Liver (tissue), 9 donors: Measurements from ENCODE around the gene CLK4. TPM values are rescaled to one million over a fixed set of nuclear protein-coding genes. Genes with fewer than 3 reads are reported as not detected.

Experiments used
- DNase-seq: peaks from one replicate; pipeline ENCODE4 v3.0.0-alpha.2; 2017; ENCODE audit warnings: low spot score
- H3K27ac ChIP-seq, 2 donors: one replicate each; pipeline ENCODE4 v1.7.0; 2013; ENCODE audit warnings: inconsistent platforms in 2 of 2, low read length in 2 of 2, control low read depth in 1 of 2, low read depth in 1 of 2, mild to moderate bottlenecking in 1 of 2
- H3K27me3 ChIP-seq, 4 donors: one replicate each; pipeline versions ENCODE4 v1.6.1 to v1.7.0; 2013; ENCODE audit warnings: low read length in 3 of 4, inconsistent platforms in 1 of 4, mild to moderate bottlenecking in 1 of 4, moderate library complexity in 1 of 4; ENCODE audit not compliant: control insufficient read depth in 4 of 4, insufficient read depth in 4 of 4
- H3K36me3 ChIP-seq, 4 donors: one replicate each; pipeline versions ENCODE4 v1.6.1 to v1.7.0; 2013; ENCODE audit warnings: low read length in 3 of 4, mild to moderate bottlenecking in 3 of 4, low read depth in 1 of 4, moderate library complexity in 1 of 4; ENCODE audit not compliant: control insufficient read depth in 4 of 4, insufficient read depth in 3 of 4
- H3K4me1 ChIP-seq, 4 donors: one replicate each; pipeline versions ENCODE4 v1.6.1 to v1.7.0; 2013; ENCODE audit warnings: low read length in 3 of 4, mild to moderate bottlenecking in 3 of 4, moderate library complexity in 1 of 4; ENCODE audit not compliant: control insufficient read depth in 4 of 4, insufficient read depth in 4 of 4
- H3K4me3 ChIP-seq, 3 donors: one replicate each; pipeline versions ENCODE4 v1.6.1 to v1.7.0; 2013; ENCODE audit warnings: low read length in 3 of 3, control low read depth in 1 of 3, low read depth in 1 of 3, mild to moderate bottlenecking in 1 of 3
- H3K9ac ChIP-seq, 2 donors: one replicate each; pipeline ENCODE4 v1.7.0; 2013; ENCODE audit warnings: low read length in 2 of 2, mild to moderate bottlenecking in 2 of 2, moderate library complexity in 2 of 2, control low read depth in 1 of 2, low read depth in 1 of 2
- H3K9me3 ChIP-seq, 4 donors: one replicate each; pipeline versions ENCODE4 v1.6.1 to v1.7.0; 2013; ENCODE audit warnings: low read length in 3 of 4; ENCODE audit not compliant: control insufficient read depth in 4 of 4
- ATF3 ChIP-seq: IDR thresholded peaks from 2 replicates; pipeline ENCODE4 v1.6.1; 2016; ENCODE audit warnings: antibody characterized with exemption
- EGR1 ChIP-seq, 2 donors: IDR thresholded peaks; 2 replicates each; pipeline ENCODE4 v1.6.1; 2016 to 2018; ENCODE audit warnings: antibody characterized with exemption in 2 of 2, low read depth in 2 of 2
- FOXA1 ChIP-seq: IDR thresholded peaks from 2 replicates; pipeline ENCODE4 v1.6.1; 2016; ENCODE audit warnings: antibody characterized with exemption
- FOXA2 ChIP-seq: IDR thresholded peaks from 2 replicates; pipeline ENCODE4 v1.6.1; 2016; ENCODE audit warnings: antibody characterized with exemption
- HNF4A ChIP-seq, 2 donors: conservative IDR thresholded peaks; 2 replicates each; pipeline ENCODE4 v1.6.1; 2016; ENCODE audit warnings: antibody characterized with exemption in 2 of 2, mild to moderate bottlenecking in 2 of 2
- HNF4G ChIP-seq: IDR thresholded peaks from 2 replicates; pipeline ENCODE4 v1.6.1; 2016; ENCODE audit warnings: antibody characterized with exemption
- JUND ChIP-seq, 2 donors: IDR thresholded peaks; 2 replicates each; pipeline ENCODE4 v1.6.1; 2016; ENCODE audit warnings: antibody characterized with exemption in 2 of 2
- MAX ChIP-seq: IDR thresholded peaks from 2 replicates; pipeline ENCODE4 v1.6.1; 2016; ENCODE audit warnings: antibody characterized with exemption
- NR2F2 ChIP-seq: IDR thresholded peaks from 2 replicates; pipeline ENCODE4 v1.6.1; 2016; ENCODE audit warnings: antibody characterized with exemption
- RAD21 ChIP-seq, 2 donors: IDR thresholded peaks; 2 replicates each; pipeline ENCODE4 v1.6.1; 2016; ENCODE audit warnings: antibody characterized with exemption in 2 of 2, mild to moderate bottlenecking in 2 of 2
- REST ChIP-seq: IDR thresholded peaks from 2 replicates; pipeline ENCODE4 v1.6.1; 2016; ENCODE audit warnings: antibody characterized with exemption, mild to moderate bottlenecking
- RXRA ChIP-seq, 2 donors: IDR thresholded peaks; 2 replicates each; pipeline ENCODE4 v1.6.1; 2017 to 2018; ENCODE audit warnings: antibody characterized with exemption in 2 of 2, mild to moderate bottlenecking in 1 of 2
- SP1 ChIP-seq: IDR thresholded peaks from 2 replicates; pipeline ENCODE4 v1.6.1; 2018; ENCODE audit warnings: antibody characterized with exemption, mild to moderate bottlenecking
- TAF1 ChIP-seq: conservative IDR thresholded peaks from 2 replicates; pipeline ENCODE4 v1.6.1; 2016; ENCODE audit warnings: antibody characterized with exemption, mild to moderate bottlenecking
- YY1 ChIP-seq: IDR thresholded peaks from 2 replicates; pipeline ENCODE4 v1.6.1; 2016; ENCODE audit warnings: antibody characterized with exemption, mild to moderate bottlenecking
- ZBTB33 ChIP-seq: IDR thresholded peaks from 2 replicates; pipeline ENCODE4 v1.6.1; 2016; ENCODE audit warnings: antibody characterized with exemption
- WGBS: extraction: QIAGEN DNeasy Blood & Tissue Kit; methylation state at CpG from one replicate; pipeline ENCODE4 v1.1.7; 2013; 5-methylcytosine and 5-hydroxymethylcytosine counted together
- polyA plus RNA-seq, 2 donors: library from polyadenylated mRNA; stranded (reverse) in 1 of 2; unstranded in 1 of 2; fragments of 200-250 nt in 1 of 2; fragments of >200 nt in 1 of 2; fragmentation: Nextera tagmentation in 1 of 2; extraction: Ambion mirVana in 1 of 2; gene quantifications; one replicate each; pipeline versions ENCODE4 v1.2.1 to v1.2.3, GENCODE V29; 2013 to 2015
- total RNA-seq, 2 donors: library from RNA; depleted of rRNA; stranded (reverse); fragments of >200 nt; gene quantifications; one replicate each; pipeline ENCODE4 v1.2.3, GENCODE V29; 2014
- donor health status: healthy.
- donor health status: healthy.
- donor health status: healthy.
- donor health status: healthy.
- donor health status: healthy.

Gene CLK4
- total and polyA plus RNA-seq, 4 donors, result 5.0 to 28.2 (median 21.9) TPM

GRCh38 chr5:178661836-178662540, 35.1 kb upstream of the CLK4 start:
- Histone ChIP-seq H3K4me1 (no peaks in the 10 kb centered on the region), H3K36me3 (no peaks in the 10 kb centered on the region), H3K27me3 (no peaks in the 10 kb centered on the region), H3K9ac (no peak overlapping the region), H3K9me3 (peaks cover 0 to 7% (median 4%) of the 10 kb centered on the region in 4 donors), H3K4me3 (no peak overlapping the region), H3K27ac (no peak overlapping the region)
- 86% methylated on average over 21 of the region's 21 CpGs for WGBS
- TF ChIP-seq MAX, result no peak
- TF ChIP-seq HNF4G, result no peak
- DNase-seq, result no peak

- H3K4me3 ChIP-seq, result no peak overlapping the region
- WGBS, result 71% methylated on average over 7 of the region's 7 CpGs
- H3K36me3 ChIP-seq, result no peaks in the 10 kb centered on the region
- H3K9ac ChIP-seq, result no peak overlapping the region
- peaks cover 0 to 3% (median 0%) of the 10 kb centered on the region in 4 donors for H3K27me3 ChIP-seq
- peaks cover 1 to 9% (median 3%) of the 10 kb centered on the region in 4 donors for H3K9me3 ChIP-seq
- no peak for DNase-seq
- H3K27ac ChIP-seq, result no peak overlapping the region
- no peaks in the 10 kb centered on the region for H3K4me1 ChIP-seq
- no peak for TF ChIP-seq FOXA1
- no peak for TF ChIP-seq FOXA2
- TF ChIP-seq REST, result no peak
- no peak for TF ChIP-seq HNF4A (conservative IDR thresholded peaks at IDR 0.05)
- TF ChIP-seq TAF1, result no peak
- TF ChIP-seq MAX, result no peak
- no peak for TF ChIP-seq RAD21 (IDR thresholded peaks at IDR 0.05)
- no peak for TF ChIP-seq EGR1 (IDR thresholded peaks at IDR 0.05; ENCODE audit: low read depth in 2 of 2)
- no peak for TF ChIP-seq NR2F2
- no peak for TF ChIP-seq ZBTB33
- TF ChIP-seq RXRA (IDR thresholded peaks at IDR 0.05), result no peak
- no peak for TF ChIP-seq JUND (IDR thresholded peaks at IDR 0.05)
- no peak for TF ChIP-seq HNF4G
- TF ChIP-seq YY1, result no peak
- TF ChIP-seq SP1, result no peak
- no peak for TF ChIP-seq ATF3
Observed at GRCh38 chr5:178651046-178651810, 24.4 kb upstream of the CLK4 start.
